H9 (cell line): ENCODE measurements around the gene PCCA. TPM values are rescaled to one million over a fixed set of nuclear protein-coding genes. Genes with fewer than 3 reads are reported as not detected.

ENCODE experiments used
- DNase-seq: peaks from one replicate; pipeline ENCODE4 v3.0.0-alpha.2; 2017
- H2AFZ ChIP-seq: one replicate; pipeline ENCODE4 v1.6.1; 2013; ENCODE audit warnings: mild to moderate bottlenecking, low read length, control low read depth, moderate library complexity
- H2AK5ac ChIP-seq: 2 replicates; pipeline ENCODE4 v1.6.1; 2013; ENCODE audit warnings: low read length, control low read depth, mixed read lengths; ENCODE audit not compliant: insufficient read length
- H2BK120ac ChIP-seq: one replicate; pipeline ENCODE4 v1.6.1; 2013; ENCODE audit warnings: low read depth, mild to moderate bottlenecking, low read length, control low read depth, inconsistent platforms; ENCODE audit not compliant: poor library complexity, severe bottlenecking
- H2BK12ac ChIP-seq: 2 replicates; pipeline ENCODE4 v1.6.1; 2013; ENCODE audit warnings: low read length, control low read depth, mixed read lengths, low read depth; ENCODE audit not compliant: insufficient read length
- H2BK15ac ChIP-seq: 2 replicates; pipeline ENCODE4 v1.6.1; 2013; ENCODE audit warnings: low read depth, low read length, control low read depth
- H2BK20ac ChIP-seq: one replicate; pipeline ENCODE4 v1.6.1; 2013; ENCODE audit warnings: low read depth, mild to moderate bottlenecking, low read length, control low read depth, inconsistent platforms; ENCODE audit not compliant: poor library complexity, severe bottlenecking
- H2BK5ac ChIP-seq: 2 replicates; pipeline ENCODE4 v1.6.1; 2013; ENCODE audit warnings: low read length, control low read depth, mixed read lengths; ENCODE audit not compliant: insufficient read length
- H3K14ac ChIP-seq: 2 replicates; pipeline ENCODE4 v1.6.1; 2013; ENCODE audit warnings: low read length, control low read depth; ENCODE audit not compliant: insufficient read depth
- H3K18ac ChIP-seq: 2 replicates; pipeline ENCODE4 v1.6.1; 2013; ENCODE audit warnings: low read depth, mild to moderate bottlenecking, mixed read lengths, low read length, control low read depth; ENCODE audit not compliant: insufficient read length
- H3K23ac ChIP-seq: 2 replicates; pipeline ENCODE4 v1.6.1; 2013; ENCODE audit warnings: low read length, control low read depth, mixed read lengths, low read depth; ENCODE audit not compliant: insufficient read length
- H3K23me2 ChIP-seq: 2 replicates; pipeline ENCODE4 v1.6.1; 2013; ENCODE audit warnings: low read depth, mild to moderate bottlenecking, mixed read lengths, low read length, control low read depth; ENCODE audit not compliant: insufficient read length, poor library complexity, severe bottlenecking
- H3K27ac ChIP-seq: 2 replicates; pipeline ENCODE4 v1.5.1; 2013; ENCODE audit warnings: low read length, control low read depth, mixed read lengths, low read depth; ENCODE audit not compliant: insufficient read length
- H3K27me3 ChIP-seq: 2 replicates; pipeline ENCODE4 v1.6.1; 2013; ENCODE audit warnings: low read length, control low read depth, inconsistent platforms; ENCODE audit not compliant: insufficient read depth
- H3K4ac ChIP-seq: 2 replicates; pipeline ENCODE4 v1.6.1; 2013; ENCODE audit warnings: low read depth, mild to moderate bottlenecking, control low read depth, inconsistent platforms, low read length, moderate library complexity
- H3K4me1 ChIP-seq: 2 replicates; pipeline ENCODE4 v1.6.1; 2013; ENCODE audit warnings: low read length, control low read depth, inconsistent platforms; ENCODE audit not compliant: insufficient read depth
- H3K4me2 ChIP-seq: 2 replicates; pipeline ENCODE4 v1.6.1; 2013; ENCODE audit warnings: low read length, control low read depth, mixed read lengths; ENCODE audit not compliant: insufficient read length, insufficient read depth
- H3K56ac ChIP-seq: 2 replicates; pipeline ENCODE4 v1.6.1; 2013; ENCODE audit warnings: low read depth, mild to moderate bottlenecking, mixed read lengths, low read length, control low read depth; ENCODE audit not compliant: insufficient read length
- H3K79me1 ChIP-seq: 2 replicates; pipeline ENCODE4 v1.6.1; 2013; ENCODE audit warnings: low read depth, mild to moderate bottlenecking, moderate library complexity, low read length, control low read depth, inconsistent platforms; ENCODE audit not compliant: insufficient read depth, poor library complexity, severe bottlenecking
- H3K79me2 ChIP-seq: 2 replicates; pipeline ENCODE4 v1.6.1; 2013; ENCODE audit warnings: low read length, control low read depth, inconsistent platforms; ENCODE audit not compliant: insufficient read depth
- H3K9ac ChIP-seq: 2 replicates; pipeline ENCODE4 v1.6.1; 2013; ENCODE audit warnings: low read length, control low read depth, mixed read lengths; ENCODE audit not compliant: insufficient read length; ENCODE audit errors: extremely low read depth
- H3K9me3 ChIP-seq: one replicate; pipeline ENCODE4 v1.6.1; 2013; ENCODE audit warnings: low read depth, low read length, inconsistent platforms; ENCODE audit not compliant: control insufficient read depth
- H3T11ph ChIP-seq: one replicate; pipeline ENCODE4 v1.6.1; 2013; ENCODE audit warnings: mild to moderate bottlenecking, low read length, control low read depth, inconsistent platforms
- H4K20me1 ChIP-seq: one replicate; pipeline ENCODE4 v1.6.1; 2013; ENCODE audit not compliant: control insufficient read depth, insufficient read length, insufficient read depth
- H4K5ac ChIP-seq: 2 replicates; pipeline ENCODE4 v1.6.1; 2013; ENCODE audit warnings: low read depth, mild to moderate bottlenecking, mixed read lengths, low read length, control low read depth; ENCODE audit not compliant: insufficient read length
- H4K8ac ChIP-seq: replicated peaks from 2 replicates; pipeline ENCODE4 v1.6.1; 2013; ENCODE audit warnings: low read length, control low read depth, mixed read lengths, low read depth; ENCODE audit not compliant: insufficient read length
- H4K91ac ChIP-seq: 2 replicates; pipeline ENCODE4 v1.6.1; 2013; ENCODE audit warnings: low read depth, mild to moderate bottlenecking, moderate library complexity, mixed read lengths, low read length, control low read depth; ENCODE audit not compliant: insufficient read length
- H3K27ac Mint-ChIP-seq, 3 experiments: 2 replicates in 2 of 3; 3 replicates in 1 of 3; pipeline ENCODE4 v1.8.0; 2020 to 2021; ENCODE audit warnings: mixed read lengths in 3 of 3, mild to moderate bottlenecking in 1 of 3, moderate library complexity in 1 of 3
- H3K27me3 Mint-ChIP-seq: 2 replicates; pipeline ENCODE4 v1.8.0; 2021; ENCODE audit warnings: low read depth, mild to moderate bottlenecking, moderate library complexity, mixed read lengths
- H3K36me3 Mint-ChIP-seq, 3 experiments: 2 replicates in 2 of 3; 3 replicates in 1 of 3; pipeline ENCODE4 v1.8.0; 2020 to 2021; ENCODE audit warnings: low read depth in 3 of 3, mixed read lengths in 3 of 3; ENCODE audit not compliant: insufficient read depth in 1 of 3
- H3K4me1 Mint-ChIP-seq, 2 experiments: 2 replicates each; pipeline ENCODE4 v1.8.0; 2020; ENCODE audit warnings: mixed read lengths in 2 of 2
- H3K4me3 Mint-ChIP-seq, 2 experiments: 2 replicates in 1 of 2; 3 replicates in 1 of 2; pipeline ENCODE4 v1.8.0; 2020 to 2021; ENCODE audit warnings: mild to moderate bottlenecking in 2 of 2, mixed read lengths in 2 of 2, moderate library complexity in 1 of 2
- H3K9me3 Mint-ChIP-seq, 2 experiments: 2 replicates in 1 of 2; 3 replicates in 1 of 2; pipeline ENCODE4 v1.8.0; 2020; ENCODE audit warnings: mild to moderate bottlenecking in 2 of 2, mixed read lengths in 2 of 2, moderate library complexity in 1 of 2
- CTCF ChIP-seq: fragments of 200-600 bp; sonication (generic); conservative IDR thresholded peaks from 3 replicates; pipeline ENCODE4 v1.8.0; 2021; ENCODE audit warnings: antibody characterized with exemption, mild to moderate bottlenecking
- WGBS: extraction: QIAGEN DNeasy Blood & Tissue Kit; methylation state at CpG from one replicate; pipeline ENCODE4 v1.1.7; 2013; ENCODE audit warnings: missing lambda C conversion rate, low lambda C conversion rate, mixed read lengths; ENCODE audit not compliant: insufficient read length; ENCODE audit errors: extremely low coverage; 5-methylcytosine and 5-hydroxymethylcytosine counted together
- total RNA-seq: library from RNA; stranded (reverse); gene quantifications from 2 replicates; pipeline ENCODE4 v1.2.1, GENCODE V29; 2021

Gene PCCA
- total RNA-seq, 1 experiment from 2014 or later: 56.5 TPM

- Histone ChIP-seq H2BK120ac (no peak overlapping the region), H3K79me1 (no peaks in the 10 kb centered on the region), H4K91ac (no peak overlapping the region), H3T11ph (no peak overlapping the region), H4K20me1 (no peaks in the 10 kb centered on the region), H2BK20ac (no peak overlapping the region), H3K27me3 (no peaks in the 10 kb centered on the region), H3K27ac (no peak overlapping the region), H3K23ac (no peak overlapping the region), H3K23me2 (no peaks in the 10 kb centered on the region), H2BK12ac (no peak overlapping the region), H3K4me2 (no peak overlapping the region), H3K56ac (no peak overlapping the region), H3K9ac (no peak overlapping the region), H3K4ac (no peak overlapping the region), H3K14ac (no peak overlapping the region), H4K5ac (no peak overlapping the region), H2BK15ac (no peak overlapping the region), H2AK5ac (no peak overlapping the region), H4K8ac (no peak overlapping the region), H3K18ac (no peak overlapping the region), H2AFZ (no peak overlapping the region), H2BK5ac (no peak overlapping the region), H3K9me3 (no peaks in the 10 kb centered on the region), H3K4me1 (no peaks in the 10 kb centered on the region; the same call in none of the 2 replicates), H3K79me2 (0 out of 2 replicates have a peak, but pooled peaks cover 4% of the 10 kb centered on the region)
- H3K36me3 Mint-ChIP-seq: peaks cover 11 to 28% (median 17%) of the 10 kb centered on the region in 3 experiments
- no peak for TF ChIP-seq CTCF
- no peaks in the 10 kb centered on the region; a peak in 1 of 5 replicates for H3K9me3 Mint-ChIP-seq
- no peak overlapping the region for H3K4me3 Mint-ChIP-seq
- no peaks in the 10 kb centered on the region for H3K27me3 Mint-ChIP-seq
- H3K27ac Mint-ChIP-seq: no peak overlapping the region
- no CpG with 5 or more reads among the region's 3 CpGs for WGBS
- DNase-seq: no peak
- peaks cover 28 to 29% of the 10 kb centered on the region in 2 experiments for H3K4me1 Mint-ChIP-seq
These were observed 95.2 kb downstream of the PCCA start for GRCh38 chr13:100184095-100184494.
